Prostate gland (tissue), 2 donors: Measurements from ENCODE around the gene CHSY1. TPM values are rescaled to one million over a fixed set of nuclear protein-coding genes. Genes with fewer than 3 reads are reported as not detected.

Experiments
- DNase-seq: peaks from one replicate; pipeline ENCODE4 v3.0.0-alpha.2; 2019; ENCODE audit warnings: low spot score
- H3K27ac ChIP-seq, 2 donors: fragments of 200-600 bp; sonication (generic); 2 replicates each; pipeline ENCODE4 v1.5.1; 2017 to 2019
- H3K27me3 ChIP-seq: fragments of 200-600 bp; sonication (generic); replicated peaks from 2 replicates; pipeline ENCODE4 v1.5.1; 2019; ENCODE audit not compliant: insufficient read depth
- H3K36me3 ChIP-seq, 2 donors: fragments of 200-600 bp; sonication (generic); 1 replicate in 1 of 2; 2 replicates in 1 of 2; pipeline versions ENCODE4 v1.5.1 to v1.8.1; 2017 to 2019
- H3K4me1 ChIP-seq: fragments of 200-600 bp; sonication (generic); replicated peaks from 2 replicates; pipeline ENCODE4 v1.5.1; 2019
- H3K4me3 ChIP-seq, 2 donors: fragments of 200-600 bp; sonication (generic); 2 replicates each; pipeline ENCODE4 v1.5.1; 2017 to 2019
- H3K9me3 ChIP-seq: fragments of 200-600 bp; sonication (generic); 2 replicates; pipeline ENCODE4 v1.5.1; 2017
- CTCF ChIP-seq, 4 experiments: fragments of 200-600 bp in 2 of 4; fragments of 450-650 bp in 2 of 4; sonication (generic) in 2 of 4; IDR thresholded peaks; 1 replicate in 3 of 4; 2 replicates in 1 of 4; pipeline ENCODE4 v1.5.1; 2016 to 2019; ENCODE audit warnings: antibody characterized with exemption in 4 of 4, mild to moderate bottlenecking in 2 of 4, moderate library complexity in 2 of 4
- POLR2A ChIP-seq: fragments of 450-650 bp; IDR thresholded peaks from one replicate; pipeline ENCODE4 v1.6.1; 2016; ENCODE audit warnings: antibody characterized with exemption, mild to moderate bottlenecking
- POLR2AphosphoS5 ChIP-seq: sonication (generic); formaldehyde crosslinking; IDR thresholded peaks from one replicate; pipeline ENCODE4 v1.6.1; 2017; ENCODE audit warnings: antibody characterized with exemption
- WGBS: methylation state at CpG from one replicate; pipeline ENCODE4 v1.1.5; 2018; 5-methylcytosine and 5-hydroxymethylcytosine counted together
- intact Hi-C: fragments of 100-400 bp; cut with DNase I; formaldehyde crosslinking; loops from one replicate; pipeline ENCODE4 v1.14.2; 2022
- total RNA-seq, 2 donors: library from RNA; depleted of rRNA; stranded (reverse); fragments of >200 nt; gene quantifications; one replicate each; pipeline ENCODE4 v1.1.0, GENCODE V29; 2016

Gene CHSY1
- total RNA-seq, 2 donors from 2014 or later: 30.4 to 46.4 TPM

GRCh38 chr15:101267320-101268104 is 15.7 kb upstream of the CHSY1 start:
- no peaks in the 10 kb centered on the region for H3K9me3 ChIP-seq
- intact Hi-C loops: loop anchor here (5.0 kb wide), 1 partner anchor 350 kb away; the partner anchor contains the start of gene LRRK1
- no peak overlapping the region for H3K27ac ChIP-seq
- TF ChIP-seq POLR2AphosphoS5 (no peak), POLR2A (no peak), CTCF (IDR thresholded peaks at IDR 0.05) (no peak)
- no peak for DNase-seq
- H3K27me3 ChIP-seq: no peaks in the 10 kb centered on the region
- no peaks in the 10 kb centered on the region for H3K4me1 ChIP-seq
- H3K4me3 ChIP-seq: no peak overlapping the region
- H3K36me3 ChIP-seq: peaks cover 0 to 20% of the 10 kb centered on the region in 2 donors
- WGBS: 54% methylated on average over 18 of the region's 18 CpGs

- no peak for DNase-seq
- Histone ChIP-seq H3K27me3 (no peaks in the 10 kb centered on the region), H3K36me3 (peaks cover 0 to 15% of the 10 kb centered on the region in 2 donors), H3K4me3 (no peak overlapping the region), H3K4me1 (no peaks in the 10 kb centered on the region), H3K9me3 (no peaks in the 10 kb centered on the region), H3K27ac (no peak overlapping the region)
- intact Hi-C loops: loop anchor here (5.0 kb wide), 1 partner anchor 349 kb away; the partner anchor contains the start of gene LRRK1
- TF ChIP-seq POLR2A (no peak), CTCF (IDR thresholded peaks at IDR 0.05) (no peak), POLR2AphosphoS5 (no peak)
- WGBS: 73% methylated on average over 9 of the region's 9 CpGs
These were observed 14.9 kb upstream of the CHSY1 start for GRCh38 chr15:101266787-101267186.

GRCh38 chr15:101266034-101266433 is 14.2 kb upstream of the CHSY1 start:
- no peak for TF ChIP-seq POLR2AphosphoS5
- no peak for TF ChIP-seq POLR2A
- TF ChIP-seq CTCF (IDR thresholded peaks at IDR 0.05): no peak
- intact Hi-C loops: loop anchor here (5.0 kb wide), 1 partner anchor 349 kb away; the partner anchor contains the start of gene LRRK1
- Histone ChIP-seq H3K9me3 (no peaks in the 10 kb centered on the region), H3K4me1 (no peaks in the 10 kb centered on the region), H3K4me3 (no peak overlapping the region), H3K36me3 (peaks cover 0 to 8% of the 10 kb centered on the region in 2 donors), H3K27ac (no peak overlapping the region), H3K27me3 (no peaks in the 10 kb centered on the region)
- WGBS: 77% methylated on average over 3 of the region's 3 CpGs
- no peak for DNase-seq

- Histone ChIP-seq H3K36me3 (no peaks in the 10 kb centered on the region), H3K9me3 (no peaks in the 10 kb centered on the region), H3K4me3 (no peak overlapping the region), H3K27ac (no peak overlapping the region), H3K27me3 (no peaks in the 10 kb centered on the region), H3K4me1 (no peaks in the 10 kb centered on the region)
- TF ChIP-seq POLR2AphosphoS5 (no peak), CTCF (IDR thresholded peaks at IDR 0.05) (no peak), POLR2A (no peak)
- intact Hi-C loops: loop anchor here (5.0 kb wide), 1 partner anchor 348 kb away; the partner anchor contains the start of gene LRRK1
- WGBS: 86% methylated on average over 17 of the region's 17 CpGs
- no peak for DNase-seq
These were observed 13.2 kb upstream of the CHSY1 start for GRCh38 chr15:101264911-101265641.
